Measurements from ENCODE around the gene CMTM7. TPM values are rescaled to one million over a fixed set of nuclear protein-coding genes. Genes with fewer than 3 reads are reported as not detected.

The CMTM7 gene
- total and polyA plus RNA-seq, 11 donors = 2.3 to 16.8 (median 3.6) TPM

- intact Hi-C loops (cut with DNase I) = no loop called here
- no peak overlapping the region for H3K4me3 ChIP-seq
- no peak for TF ChIP-seq POLR2A (IDR thresholded peaks at IDR 0.05)
- no peak for TF ChIP-seq CTCF (IDR thresholded peaks at IDR 0.05)
- no peaks in the 10 kb centered on the region for H3K36me3 ChIP-seq
- WGBS, 4 donors = 52 to 68% (median 63%) methylated on average over 2 of the region's 2 CpGs
- H3K9me3 ChIP-seq = peaks cover 0 to 5% (median 0%) of the 10 kb centered on the region in 12 donors
- peaks cover 0 to 84% (median 31%) of the 10 kb centered on the region in 12 donors for H3K4me1 ChIP-seq
- peak overlapping the region in 1 of 12 donors; percentile 88 for H3K27ac ChIP-seq
- no peak for DNase-seq
- ATAC-seq = no peak
- no peaks in the 10 kb centered on the region for H3K27me3 ChIP-seq
Observed at GRCh38 chr3:32422943-32423342, 31.3 kb downstream of the CMTM7 start.

- Histone ChIP-seq H3K4me3 (no peak overlapping the region), H3K4me1 (peaks cover 0 to 84% (median 31%) of the 10 kb centered on the region in 12 donors), H3K27me3 (no peaks in the 10 kb centered on the region), H3K9me3 (peaks cover 0 to 5% (median 0%) of the 10 kb centered on the region in 12 donors), H3K36me3 (no peaks in the 10 kb centered on the region), H3K27ac (peak overlapping the region in 1 of 12 donors; percentile 88)
- WGBS, 4 donors = 95 to 98% (median 96%) methylated on average over 3 of the region's 3 CpGs
- intact Hi-C loops (cut with DNase I) = no loop called here
- ATAC-seq (no peak), DNase-seq (no peak)
- no peak for TF ChIP-seq POLR2A (IDR thresholded peaks at IDR 0.05)
Observed at GRCh38 chr3:32423534-32423933, 31.9 kb downstream of the CMTM7 start.

- no peak overlapping the region for H3K4me3 ChIP-seq
- no peaks in the 10 kb centered on the region for H3K27me3 ChIP-seq
- WGBS, 4 donors = 91% methylated on average over 11 to 12 of the region's 12 CpGs
- intact Hi-C loops (cut with DNase I) = no loop called here
- peaks cover 0 to 3% (median 0%) of the 10 kb centered on the region in 12 donors for H3K9me3 ChIP-seq
- peak overlapping the region in 1 of 12 donors; percentile 88 for H3K27ac ChIP-seq
- ATAC-seq (no peak), DNase-seq (no peak)
- TF ChIP-seq CTCF (IDR thresholded peaks at IDR 0.05) (no peak), POLR2A (IDR thresholded peaks at IDR 0.05) (no peak)
- peaks cover 0 to 84% (median 31%) of the 10 kb centered on the region in 12 donors for H3K4me1 ChIP-seq
- H3K36me3 ChIP-seq = no peaks in the 10 kb centered on the region
Observed at GRCh38 chr3:32423956-32424557, 32.4 kb downstream of the CMTM7 start.

- Histone ChIP-seq H3K36me3 (no peaks in the 10 kb centered on the region), H3K27ac (peak overlapping the region in 1 of 12 donors; percentile 88), H3K27me3 (no peaks in the 10 kb centered on the region), H3K4me1 (peaks cover 0 to 81% (median 30%) of the 10 kb centered on the region in 12 donors), H3K4me3 (no peak overlapping the region), H3K9me3 (no peaks in the 10 kb centered on the region)
- ATAC-seq (no peak), DNase-seq (no peak)
- intact Hi-C loops (cut with DNase I) = no loop called here
- 83 to 90% (median 88%) methylated on average over 9 of the region's 9 CpGs for WGBS, 4 donors
- TF ChIP-seq CTCF (IDR thresholded peaks at IDR 0.05) (no peak), POLR2A (IDR thresholded peaks at IDR 0.05) (no peak)
Observed at GRCh38 chr3:32424581-32425250, 33.1 kb downstream of the CMTM7 start.
